GM12878 (cell line): Measurements from ENCODE around the gene RTN3. TPM values are rescaled to one million over a fixed set of nuclear protein-coding genes. Genes with fewer than 3 reads are reported as not detected.

ENCODE experiments used
- ATAC-seq: fragments of 200-7000 bp; cut with Tn5 transposase; 3 replicates; pipeline ENCODE4 v1.9.1; 2020; ENCODE audit warnings: mild to moderate bottlenecking, moderate library complexity
- BruUV-seq: library from RNA; stranded (reverse); fragments of 400-500 nt; replicated peaks from 2 replicates; lab custom pipeline; 2021; lab: Mats Ljungman, UMichigan
- CTCF ChIA-PET: fragments of 300-600 bp; sonication (Branson Sonifier 250); formaldehyde crosslinking; extraction: SDS; loops from one replicate; lab custom pipeline; 2021; ENCODE audit warnings: inconsistent platforms; lab: Yijun Ruan, JAX
- POLR2A ChIA-PET: fragments of 350-600 bp; formaldehyde crosslinking; extraction: SDS; loops from one replicate; lab custom pipeline; 2021; ENCODE audit warnings: inconsistent platforms; lab: Charles Lee
- RAD21 ChIA-PET: fragments of 300-600 bp; sonication (Branson Sonifier 250); formaldehyde crosslinking; loops from one replicate; lab custom pipeline; 2023; ENCODE audit warnings: antibody characterized with exemption; ENCODE audit not compliant: unreplicated experiment; lab: Charles Lee
- SMC1A ChIA-PET: fragments of 300-600 bp; sonication (Branson Sonifier 250); formaldehyde crosslinking; loops from one replicate; lab custom pipeline; 2023; ENCODE audit not compliant: unreplicated experiment, uncharacterized antibody; lab: Charles Lee
- DNase-seq: peaks from one replicate; pipeline ENCODE4 v3.0.0-alpha.2; 2011; ENCODE audit warnings: low read depth, low spot score
- FAIRE-seq: peaks from 3 replicates; lab custom pipeline; 2011; peaks lifted over from hg19 to GRCh38; lab: Jason Lieb, UNC
- H2AFZ ChIP-seq: 2 replicates; pipeline ENCODE4 v1.6.0; 2011; ENCODE audit warnings: low read depth, low read length, control low read depth; ENCODE audit not compliant: control insufficient read depth
- H3K27ac ChIP-seq: 2 replicates; pipeline ENCODE4 v1.5.1; 2011; ENCODE audit warnings: control low read depth; ENCODE audit not compliant: control insufficient read depth, insufficient read depth
- H3K27me3 ChIP-seq, 2 experiments: replicated peaks in 1 of 2; 2 replicates each; pipeline versions ENCODE4 v1.6.0 to v1.6.1; 2011; ENCODE audit warnings: low read length in 1 of 2; ENCODE audit not compliant: control insufficient read depth in 2 of 2, insufficient read depth in 2 of 2
- H3K36me3 ChIP-seq, 2 experiments: 2 replicates each; pipeline ENCODE4 v1.5.1; 2011; ENCODE audit warnings: low read length in 1 of 2; ENCODE audit not compliant: control insufficient read depth in 2 of 2, insufficient read depth in 2 of 2
- H3K4me1 ChIP-seq: 2 replicates; pipeline ENCODE4 v1.6.1; 2011; ENCODE audit warnings: mild to moderate bottlenecking, low read length, moderate library complexity, mixed read lengths; ENCODE audit not compliant: control insufficient read depth, insufficient read depth
- H3K4me2 ChIP-seq: 2 replicates; pipeline ENCODE4 v1.6.0; 2011; ENCODE audit warnings: control low read depth; ENCODE audit not compliant: control insufficient read depth, insufficient read depth
- H3K4me3 ChIP-seq: fragments of 200-600 bp; sonication (generic); 2 replicates; pipeline ENCODE4 v1.5.1; 2016
- H3K79me2 ChIP-seq: 2 replicates; pipeline ENCODE4 v1.6.0; 2011; ENCODE audit warnings: low read length; ENCODE audit not compliant: control insufficient read depth, insufficient read depth
- H3K9ac ChIP-seq: 2 replicates; pipeline ENCODE4 v1.8.0; 2011; ENCODE audit warnings: low read length, control low read depth, mixed read lengths; ENCODE audit not compliant: control insufficient read depth, insufficient read depth
- H3K9me3 ChIP-seq: replicated peaks from 3 replicates; pipeline ENCODE4 v1.5.1; 2011; ENCODE audit warnings: mild to moderate bottlenecking, low read length; ENCODE audit not compliant: control insufficient read depth, insufficient read depth
- H4K20me1 ChIP-seq: 2 replicates; pipeline ENCODE4 v1.6.0; 2011; ENCODE audit not compliant: control insufficient read depth, insufficient read depth
- BACH1 ChIP-seq: fragments of 450-650 bp; IDR thresholded peaks from 2 replicates; pipeline ENCODE4 v1.6.1; 2017; ENCODE audit warnings: mild to moderate bottlenecking, borderline replicate concordance
- CHD1 ChIP-seq: IDR thresholded peaks from 2 replicates; pipeline ENCODE4 v1.6.1; 2012; ENCODE audit warnings: low read depth, low read length, improper control_type of control experiment
- DPF2 ChIP-seq: fragments of 450-650 bp; IDR thresholded peaks from 2 replicates; pipeline ENCODE4 v1.6.1; 2017; ENCODE audit warnings: mild to moderate bottlenecking
- IRF4 ChIP-seq: IDR thresholded peaks from 2 replicates; pipeline ENCODE4 v1.6.1; 2011; ENCODE audit warnings: low read depth, low read length
- MTA3 ChIP-seq: IDR thresholded peaks from 2 replicates; pipeline ENCODE4 v1.6.1; 2012; ENCODE audit warnings: low read length, inconsistent platforms, borderline replicate concordance
- NBN ChIP-seq: fragments of 450-650 bp; IDR thresholded peaks from 2 replicates; pipeline ENCODE4 v1.6.1; 2016
- NFYA ChIP-seq: IDR thresholded peaks from 2 replicates; pipeline ENCODE4 v1.6.1; 2011; ENCODE audit warnings: low read depth, mild to moderate bottlenecking, low read length, improper control_type of control experiment, borderline replicate concordance
- NRF1 ChIP-seq: conservative IDR thresholded peaks from 2 replicates; pipeline ENCODE4 v1.6.1; 2011; ENCODE audit warnings: mild to moderate bottlenecking, low read depth, low read length, improper control_type of control experiment
- SIN3A ChIP-seq: IDR thresholded peaks from 2 replicates; pipeline ENCODE4 v1.6.1; 2012; ENCODE audit warnings: low read depth, low read length, improper control_type of control experiment
- SMC3 ChIP-seq: IDR thresholded peaks from 2 replicates; pipeline ENCODE4 v1.6.1; 2011; ENCODE audit warnings: low read length, improper control_type of control experiment, borderline replicate concordance
- ZNF622 ChIP-seq: fragments of 450-650 bp; IDR thresholded peaks from 2 replicates; pipeline ENCODE4 v1.6.1; 2017; ENCODE audit warnings: mild to moderate bottlenecking, inconsistent platforms
- WGBS: methylation state at CpG from one replicate; pipeline ENCODE4 v1.1.6; 2016; ENCODE audit warnings: low lambda C conversion rate; ENCODE audit not compliant: insufficient replicate concordance, insufficient coverage; ENCODE audit errors: missing lambda C conversion rate; 5-methylcytosine and 5-hydroxymethylcytosine counted together
- in situ Hi-C: fragments of 300-500 bp; cut with MboI; formaldehyde crosslinking; loops from 9 replicates; pipeline ENCODE4 v1.14.3; 2018; ENCODE audit warnings: mixed read lengths
- intact Hi-C: fragments of 100-400 bp; cut with micrococcal nuclease; formaldehyde crosslinking; loops from one replicate; pipeline ENCODE4 v1.14.2; 2022; ENCODE audit not compliant: unreplicated experiment
- polyA plus RNA-seq, 11 experiments: library from polyadenylated mRNA; depleted of rRNA in 4 of 11; unstranded in 6 of 11; stranded (reverse) in 5 of 11; fragments of >200 nt; fragmentation: Nextera tagmentation in 4 of 11; fragmentation: Illumina TruSeq in 1 of 11; extraction: Ambion mirVana in 4 of 11; extraction: Trizol in 1 of 11; gene quantifications; 1 replicate in 1 of 11; 2 replicates in 10 of 11; pipeline versions ENCODE4 v1.2.1 to v1.2.3, GENCODE V29; 2011 to 2016; ENCODE audit warnings: inconsistent platforms in 2 of 11, missing spikeins in 2 of 11, low read depth in 1 of 11
- total RNA-seq, 4 experiments: library from RNA; depleted of rRNA in 3 of 4; stranded (reverse); fragments of >200 nt in 3 of 4; fragmentation: Illumina TruSeq in 1 of 4; extraction: Trizol in 1 of 4; gene quantifications; 2 replicates each; pipeline versions ENCODE4 v1.2.1 to v1.2.3, GENCODE V29; 2013 to 2021
- TF ChIP-seq, protein P1 (sequence below): fragments of 450-650 bp; formaldehyde crosslinking; IDR thresholded peaks from 2 replicates; pipeline ENCODE4 v1.4.0; 2020; ENCODE audit warnings: mild to moderate bottlenecking, moderate library complexity
- TF ChIP-seq, protein P2 (sequence below): fragments of 450-650 bp; IDR thresholded peaks from 2 replicates; pipeline ENCODE4 v1.6.1; 2016; ENCODE audit warnings: mild to moderate bottlenecking, moderate library complexity, borderline replicate concordance

The RTN3 gene
- total and polyA plus RNA-seq, 10 of the 15 experiments (the other 5 are each of a cell fraction or from before 2014, with no cell fraction given): 22.9 to 64.2 (median 47.0) TPM

DNA sequence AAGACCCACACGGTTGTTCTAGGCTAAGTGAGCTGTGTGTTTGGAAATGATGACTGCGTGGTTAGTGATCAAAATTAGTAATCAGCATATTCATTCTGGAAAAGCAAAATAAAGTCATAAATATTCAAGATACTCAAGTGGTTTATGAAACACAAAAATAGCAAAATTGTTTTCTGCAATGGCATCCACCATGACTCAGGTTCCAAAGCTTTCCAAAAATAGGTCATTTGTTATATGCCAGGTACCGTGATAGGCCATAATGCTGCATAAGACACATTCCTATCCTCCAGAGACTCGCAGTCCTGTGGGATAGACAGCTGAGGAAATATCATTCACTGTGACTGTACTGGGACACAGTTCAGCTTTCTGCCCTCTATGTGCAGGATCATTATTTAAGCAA is 7.7 kb upstream of the RTN3 start:
- Histone ChIP-seq H3K9ac (no peak overlapping the region), H3K4me2 (no peak overlapping the region), H3K27me3 (no peaks in the 10 kb centered on the region), H4K20me1 (no peaks in the 10 kb centered on the region), H3K4me1 (peaks cover 5% of the 10 kb centered on the region), H3K9me3 (no peaks in the 10 kb centered on the region), H2AFZ (no peak overlapping the region), H3K27ac (no peak overlapping the region), H3K36me3 (no peaks in the 10 kb centered on the region), H3K4me3 (no peak overlapping the region), H3K79me2 (peaks cover 25% of the 10 kb centered on the region)
- ATAC-seq: no peak
- no peak for FAIRE-seq
- RAD21 ChIA-PET: interaction anchor here (1.1 to 1.3 kb wide), 2 partner anchors 7 to 65 kb away, joined by 3 to 6 read pairs; partner anchors contain the start of gene RTN3
- TF ChIP-seq, protein P1, sequence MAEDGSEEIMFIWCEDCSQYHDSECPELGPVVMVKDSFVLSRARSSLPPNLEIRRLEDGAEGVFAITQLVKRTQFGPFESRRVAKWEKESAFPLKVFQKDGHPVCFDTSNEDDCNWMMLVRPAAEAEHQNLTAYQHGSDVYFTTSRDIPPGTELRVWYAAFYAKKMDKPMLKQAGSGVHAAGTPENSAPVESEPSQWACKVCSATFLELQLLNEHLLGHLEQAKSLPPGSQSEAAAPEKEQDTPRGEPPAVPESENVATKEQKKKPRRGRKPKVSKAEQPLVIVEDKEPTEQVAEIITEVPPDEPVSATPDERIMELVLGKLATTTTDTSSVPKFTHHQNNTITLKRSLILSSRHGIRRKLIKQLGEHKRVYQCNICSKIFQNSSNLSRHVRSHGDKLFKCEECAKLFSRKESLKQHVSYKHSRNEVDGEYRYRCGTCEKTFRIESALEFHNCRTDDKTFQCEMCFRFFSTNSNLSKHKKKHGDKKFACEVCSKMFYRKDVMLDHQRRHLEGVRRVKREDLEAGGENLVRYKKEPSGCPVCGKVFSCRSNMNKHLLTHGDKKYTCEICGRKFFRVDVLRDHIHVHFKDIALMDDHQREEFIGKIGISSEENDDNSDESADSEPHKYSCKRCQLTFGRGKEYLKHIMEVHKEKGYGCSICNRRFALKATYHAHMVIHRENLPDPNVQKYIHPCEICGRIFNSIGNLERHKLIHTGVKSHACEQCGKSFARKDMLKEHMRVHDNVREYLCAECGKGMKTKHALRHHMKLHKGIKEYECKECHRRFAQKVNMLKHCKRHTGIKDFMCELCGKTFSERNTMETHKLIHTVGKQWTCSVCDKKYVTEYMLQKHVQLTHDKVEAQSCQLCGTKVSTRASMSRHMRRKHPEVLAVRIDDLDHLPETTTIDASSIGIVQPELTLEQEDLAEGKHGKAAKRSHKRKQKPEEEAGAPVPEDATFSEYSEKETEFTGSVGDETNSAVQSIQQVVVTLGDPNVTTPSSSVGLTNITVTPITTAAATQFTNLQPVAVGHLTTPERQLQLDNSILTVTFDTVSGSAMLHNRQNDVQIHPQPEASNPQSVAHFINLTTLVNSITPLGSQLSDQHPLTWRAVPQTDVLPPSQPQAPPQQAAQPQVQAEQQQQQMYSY (CRISPR knock-in tag): no peak
- TF ChIP-seq SMC3 (no peak), NRF1 (no peak), MTA3 (no peak), NFYA (no peak), DPF2 (no peak), IRF4 (no peak), NBN (no peak), BACH1 (no peak), CHD1 (no peak), ZNF622 (no peak), SIN3A (no peak)
- TF ChIP-seq, protein P2, sequence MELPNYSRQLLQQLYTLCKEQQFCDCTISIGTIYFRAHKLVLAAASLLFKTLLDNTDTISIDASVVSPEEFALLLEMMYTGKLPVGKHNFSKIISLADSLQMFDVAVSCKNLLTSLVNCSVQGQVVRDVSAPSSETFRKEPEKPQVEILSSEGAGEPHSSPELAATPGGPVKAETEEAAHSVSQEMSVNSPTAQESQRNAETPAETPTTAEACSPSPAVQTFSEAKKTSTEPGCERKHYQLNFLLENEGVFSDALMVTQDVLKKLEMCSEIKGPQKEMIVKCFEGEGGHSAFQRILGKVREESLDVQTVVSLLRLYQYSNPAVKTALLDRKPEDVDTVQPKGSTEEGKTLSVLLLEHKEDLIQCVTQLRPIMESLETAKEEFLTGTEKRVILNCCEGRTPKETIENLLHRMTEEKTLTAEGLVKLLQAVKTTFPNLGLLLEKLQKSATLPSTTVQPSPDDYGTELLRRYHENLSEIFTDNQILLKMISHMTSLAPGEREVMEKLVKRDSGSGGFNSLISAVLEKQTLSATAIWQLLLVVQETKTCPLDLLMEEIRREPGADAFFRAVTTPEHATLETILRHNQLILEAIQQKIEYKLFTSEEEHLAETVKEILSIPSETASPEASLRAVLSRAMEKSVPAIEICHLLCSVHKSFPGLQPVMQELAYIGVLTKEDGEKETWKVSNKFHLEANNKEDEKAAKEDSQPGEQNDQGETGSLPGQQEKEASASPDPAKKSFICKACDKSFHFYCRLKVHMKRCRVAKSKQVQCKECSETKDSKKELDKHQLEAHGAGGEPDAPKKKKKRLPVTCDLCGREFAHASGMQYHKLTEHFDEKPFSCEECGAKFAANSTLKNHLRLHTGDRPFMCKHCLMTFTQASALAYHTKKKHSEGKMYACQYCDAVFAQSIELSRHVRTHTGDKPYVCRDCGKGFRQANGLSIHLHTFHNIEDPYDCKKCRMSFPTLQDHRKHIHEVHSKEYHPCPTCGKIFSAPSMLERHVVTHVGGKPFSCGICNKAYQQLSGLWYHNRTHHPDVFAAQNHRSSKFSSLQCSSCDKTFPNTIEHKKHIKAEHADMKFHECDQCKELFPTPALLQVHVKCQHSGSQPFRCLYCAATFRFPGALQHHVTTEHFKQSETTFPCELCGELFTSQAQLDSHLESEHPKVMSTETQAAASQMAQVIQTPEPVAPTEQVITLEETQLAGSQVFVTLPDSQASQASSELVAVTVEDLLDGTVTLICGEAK: no peak
- intact Hi-C loops: loop anchor here (5.0 kb wide), 1 partner anchor 629 kb away; the partner anchor contains the start of gene CATSPERZ
- WGBS: 12% methylated on average over 4 of the region's 4 CpGs
- DNase-seq: no peak
- in situ Hi-C loops: no loop called here
- SMC1A ChIA-PET: interaction anchor here (0.6 to 1.4 kb wide), 5 partner anchors 9 to 44 kb away, joined by 3 to 4 read pairs (median 3); no protein-coding TSS in a partner anchor
- no TSS peak for BruUV-seq
- POLR2A ChIA-PET: interaction anchor here (1.0 to 1.7 kb wide), 2 partner anchors 9 to 13 kb away, joined by 3 to 10 read pairs; partner anchors contain the start of gene RTN3
- CTCF ChIA-PET: interaction anchor here (1.2 to 6.2 kb wide), 5 partner anchors 8 to 195 kb away, joined by 3 to 70 read pairs (median 5); partner anchors contain the start of gene RTN3
